Choroid plexus epithelial cell (primary cell): ENCODE measurements around the gene POU2AF2.

Experiments
- DNase-seq: peaks from one replicate; pipeline ENCODE4 v3.0.0-alpha.2; 2010; ENCODE audit warnings: low read depth
- H3K4me3 ChIP-seq: 2 replicates; pipeline ENCODE4 v1.5.1; 2011; ENCODE audit warnings: low read depth, mild to moderate bottlenecking, control low read depth, low read length, moderate library complexity
- TF ChIP-seq, protein P1 (sequence below): conservative IDR thresholded peaks from 2 replicates; pipeline ENCODE4 v1.5.1; 2011; ENCODE audit warnings: low read depth, mild to moderate bottlenecking, control low read depth, inconsistent platforms, low read length, moderate library complexity

POU2AF2 gene

DNA sequence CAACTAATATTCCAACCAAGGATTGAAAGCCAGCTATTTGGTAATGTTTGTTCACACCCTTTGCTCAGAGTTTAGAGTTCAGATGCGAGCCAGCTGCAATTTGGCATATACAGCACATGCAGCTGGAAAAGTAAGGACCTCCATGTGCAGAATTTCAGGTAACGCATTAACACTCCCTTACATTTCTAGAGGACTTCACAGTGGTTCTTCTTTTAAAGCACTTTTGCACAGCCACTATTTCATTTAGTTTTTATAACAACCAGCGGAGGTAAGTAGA, 56.3 kb downstream of the POU2AF2 start:
- H3K4me3 ChIP-seq: no peak overlapping the region
- TF ChIP-seq, protein P1, sequence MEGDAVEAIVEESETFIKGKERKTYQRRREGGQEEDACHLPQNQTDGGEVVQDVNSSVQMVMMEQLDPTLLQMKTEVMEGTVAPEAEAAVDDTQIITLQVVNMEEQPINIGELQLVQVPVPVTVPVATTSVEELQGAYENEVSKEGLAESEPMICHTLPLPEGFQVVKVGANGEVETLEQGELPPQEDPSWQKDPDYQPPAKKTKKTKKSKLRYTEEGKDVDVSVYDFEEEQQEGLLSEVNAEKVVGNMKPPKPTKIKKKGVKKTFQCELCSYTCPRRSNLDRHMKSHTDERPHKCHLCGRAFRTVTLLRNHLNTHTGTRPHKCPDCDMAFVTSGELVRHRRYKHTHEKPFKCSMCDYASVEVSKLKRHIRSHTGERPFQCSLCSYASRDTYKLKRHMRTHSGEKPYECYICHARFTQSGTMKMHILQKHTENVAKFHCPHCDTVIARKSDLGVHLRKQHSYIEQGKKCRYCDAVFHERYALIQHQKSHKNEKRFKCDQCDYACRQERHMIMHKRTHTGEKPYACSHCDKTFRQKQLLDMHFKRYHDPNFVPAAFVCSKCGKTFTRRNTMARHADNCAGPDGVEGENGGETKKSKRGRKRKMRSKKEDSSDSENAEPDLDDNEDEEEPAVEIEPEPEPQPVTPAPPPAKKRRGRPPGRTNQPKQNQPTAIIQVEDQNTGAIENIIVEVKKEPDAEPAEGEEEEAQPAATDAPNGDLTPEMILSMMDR: no peak
- DNase-seq: no peak

- no peak overlapping the region for H3K4me3 ChIP-seq
- TF ChIP-seq, protein P1: no peak
- DNase-seq: no peak
Observed at GRCh38 chr11:111302298-111302697, 56.8 kb downstream of the POU2AF2 start.

GRCh38 chr11:111303461-111303860, 57.9 kb downstream of the POU2AF2 start:
- no peak for DNase-seq
- TF ChIP-seq, protein P1: no peak
- H3K4me3 ChIP-seq: no peak overlapping the region

GRCh38 chr11:111305162-111305802, 59.8 kb downstream of the POU2AF2 start:
- no peak overlapping the region for H3K4me3 ChIP-seq
- TF ChIP-seq, protein P1: no peak
- no peak for DNase-seq

DNA sequence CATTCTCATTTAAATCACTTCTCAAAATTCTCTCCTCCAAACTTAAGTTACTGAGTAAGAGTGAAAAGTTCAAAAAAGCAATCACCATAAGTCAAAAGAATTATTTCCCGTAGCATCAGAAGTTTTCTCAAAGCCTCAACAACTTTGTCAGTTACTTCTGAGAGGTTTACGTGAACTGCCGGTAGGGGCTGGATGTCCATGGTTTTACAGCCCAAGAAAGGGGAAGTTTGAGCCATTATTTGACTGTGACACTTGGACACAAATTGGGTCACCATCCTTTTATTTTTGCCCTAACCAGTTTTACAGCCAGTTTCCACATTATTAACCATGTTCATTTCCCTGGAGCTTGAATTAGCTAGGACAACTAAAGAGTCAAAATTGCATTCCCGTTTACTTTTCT, 60.4 kb downstream of the POU2AF2 start:
- no peak overlapping the region for H3K4me3 ChIP-seq
- TF ChIP-seq, protein P1: no peak
- no peak for DNase-seq

GRCh38 chr11:111306321-111306720, 60.8 kb downstream of the POU2AF2 start:
- DNase-seq: no peak
- H3K4me3 ChIP-seq: no peak overlapping the region
- TF ChIP-seq, protein P1: no peak

- H3K4me3 ChIP-seq: no peak overlapping the region
- no peak for DNase-seq
- TF ChIP-seq, protein P1: no peak
Observed at GRCh38 chr11:111307472-111308108, 62.1 kb downstream of the POU2AF2 start.
